Progenitor cell of endocrine pancreas (in vitro differentiated cells): ENCODE results near the gene MED12L. TPM values are rescaled to one million over a fixed set of nuclear protein-coding genes. Genes with fewer than 3 reads are reported as not detected.

Source experiments
- DNase-seq: peaks from one replicate; pipeline ENCODE4 v3.0.0; 2021; ENCODE audit warnings: low spot score; ENCODE audit not compliant: unreplicated experiment
- H3K27ac Mint-ChIP-seq: 2 replicates; pipeline ENCODE4 v1.8.0; 2021; ENCODE audit warnings: mild to moderate bottlenecking, moderate library complexity, mixed read lengths
- H3K27me3 Mint-ChIP-seq: 2 replicates; pipeline ENCODE4 v1.8.0; 2021; ENCODE audit warnings: mixed read lengths
- H3K36me3 Mint-ChIP-seq: 2 replicates; pipeline ENCODE4 v1.8.0; 2022; ENCODE audit warnings: mixed read lengths; ENCODE audit not compliant: insufficient read depth
- H3K4me1 Mint-ChIP-seq: 2 replicates; pipeline ENCODE4 v1.8.0; 2021; ENCODE audit warnings: low read depth, mixed read lengths
- H3K4me3 Mint-ChIP-seq: 2 replicates; pipeline ENCODE4 v1.8.0; 2021; ENCODE audit warnings: low read depth, mild to moderate bottlenecking, moderate library complexity, mixed read lengths
- H3K9me3 Mint-ChIP-seq: 2 replicates; pipeline ENCODE4 v1.8.0; 2021; ENCODE audit warnings: low read depth, mixed read lengths
- total RNA-seq: library from RNA; stranded (reverse); gene quantifications from 2 replicates; pipeline ENCODE4 v1.2.1, GENCODE V29; 2021
- TF ChIP-seq, protein P1 (sequence below): fragments of 200-600 bp; sonication (generic); IDR thresholded peaks from one replicate; pipeline ENCODE4 v1.5.0; 2021; ENCODE audit warnings: antibody characterized with exemption, mild to moderate bottlenecking; ENCODE audit not compliant: unreplicated experiment

MED12L gene
- total RNA-seq, 1 donor from 2014 or later: 8.9 TPM

DNA sequence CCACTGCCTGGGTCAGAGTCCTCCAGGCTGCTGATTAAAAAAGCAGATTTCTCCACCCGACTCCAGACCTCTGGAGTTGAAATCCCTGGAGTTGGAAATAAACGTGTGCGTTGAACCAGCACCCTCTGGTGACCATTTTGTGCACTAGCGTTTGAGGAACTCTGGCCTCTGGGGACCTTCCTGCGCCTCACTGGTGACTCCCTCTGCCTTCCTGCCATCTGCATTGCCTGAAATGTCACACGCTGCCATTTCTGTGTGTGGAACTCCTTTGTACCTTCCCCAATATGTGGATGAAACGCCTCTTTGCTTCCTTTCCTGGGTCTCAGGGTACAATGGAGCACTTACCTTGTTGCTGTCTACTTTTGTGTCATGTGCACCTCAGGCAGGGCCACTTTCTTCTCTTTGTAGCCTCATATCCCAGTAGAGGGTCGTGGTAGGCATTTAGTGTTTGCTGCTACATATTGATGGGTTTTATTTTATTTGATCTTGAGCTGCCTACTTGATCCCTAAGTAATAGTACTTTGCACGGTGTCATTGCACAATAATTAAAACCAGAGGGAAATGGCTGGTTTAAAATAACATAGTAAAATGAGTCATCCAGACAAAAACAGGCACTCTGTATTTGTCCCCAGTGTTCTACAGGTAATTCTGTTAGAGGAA is 60.7 kb downstream of the MED12L start:
- TF ChIP-seq, protein P1, sequence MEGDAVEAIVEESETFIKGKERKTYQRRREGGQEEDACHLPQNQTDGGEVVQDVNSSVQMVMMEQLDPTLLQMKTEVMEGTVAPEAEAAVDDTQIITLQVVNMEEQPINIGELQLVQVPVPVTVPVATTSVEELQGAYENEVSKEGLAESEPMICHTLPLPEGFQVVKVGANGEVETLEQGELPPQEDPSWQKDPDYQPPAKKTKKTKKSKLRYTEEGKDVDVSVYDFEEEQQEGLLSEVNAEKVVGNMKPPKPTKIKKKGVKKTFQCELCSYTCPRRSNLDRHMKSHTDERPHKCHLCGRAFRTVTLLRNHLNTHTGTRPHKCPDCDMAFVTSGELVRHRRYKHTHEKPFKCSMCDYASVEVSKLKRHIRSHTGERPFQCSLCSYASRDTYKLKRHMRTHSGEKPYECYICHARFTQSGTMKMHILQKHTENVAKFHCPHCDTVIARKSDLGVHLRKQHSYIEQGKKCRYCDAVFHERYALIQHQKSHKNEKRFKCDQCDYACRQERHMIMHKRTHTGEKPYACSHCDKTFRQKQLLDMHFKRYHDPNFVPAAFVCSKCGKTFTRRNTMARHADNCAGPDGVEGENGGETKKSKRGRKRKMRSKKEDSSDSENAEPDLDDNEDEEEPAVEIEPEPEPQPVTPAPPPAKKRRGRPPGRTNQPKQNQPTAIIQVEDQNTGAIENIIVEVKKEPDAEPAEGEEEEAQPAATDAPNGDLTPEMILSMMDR: peak; percentile 92
- no peaks in the 10 kb centered on the region for H3K27me3 Mint-ChIP-seq

DNA sequence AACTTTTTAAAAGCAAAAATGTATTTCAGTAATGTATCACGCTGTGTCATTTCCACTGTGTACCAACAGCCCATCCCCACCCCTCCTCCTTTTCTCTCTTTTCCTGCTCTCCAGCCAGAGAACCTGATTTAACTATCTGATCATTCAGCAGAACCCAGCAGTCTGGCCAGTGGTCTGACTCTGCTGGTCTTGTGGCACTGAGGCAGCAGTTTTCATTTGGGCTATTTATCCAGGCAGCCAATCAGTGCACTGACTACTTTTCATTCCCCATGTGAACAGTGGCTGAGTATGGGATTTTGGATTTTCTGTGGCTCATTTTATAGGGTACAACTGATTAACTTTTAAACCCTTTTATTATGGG is 61.2 kb downstream of the MED12L start:
- Mint-ChIP-seq H3K27me3 (no peaks in the 10 kb centered on the region), H3K4me3 (no peak overlapping the region), H3K4me1 (peaks cover 2% of the 10 kb centered on the region), H3K36me3 (peaks cover under 1% of the 10 kb centered on the region), H3K9me3 (no peaks in the 10 kb centered on the region), H3K27ac (no peak overlapping the region)
- no peak for DNase-seq
- TF ChIP-seq, protein P1: no peak

More for the DNA sequence above, 60.7 kb downstream of the MED12L start:
- H3K9me3 Mint-ChIP-seq: no peaks in the 10 kb centered on the region
- H3K36me3 Mint-ChIP-seq: no peaks in the 10 kb centered on the region
- H3K27ac Mint-ChIP-seq: no peak overlapping the region
- peaks cover 2% of the 10 kb centered on the region for H3K4me1 Mint-ChIP-seq
- peak; percentile 53 for DNase-seq
- no peak overlapping the region for H3K4me3 Mint-ChIP-seq

DNA sequence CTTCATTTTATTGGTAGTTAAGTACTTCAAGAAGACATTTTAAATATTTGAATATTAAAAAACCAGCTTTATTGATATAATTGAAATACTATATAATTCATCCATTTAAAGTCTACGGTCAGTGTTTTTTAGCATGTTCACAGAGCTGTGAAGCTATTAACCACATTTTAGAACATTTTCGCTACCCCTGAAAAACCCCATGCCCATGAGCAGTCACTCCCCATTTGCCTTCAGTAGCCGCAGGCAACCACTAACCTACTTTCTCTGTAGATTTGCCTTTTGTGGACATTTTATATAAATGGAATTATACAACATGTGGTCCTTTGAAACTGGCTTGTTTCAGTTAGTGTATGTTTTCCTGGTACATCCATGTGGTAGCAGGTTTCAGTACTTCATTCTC is 61.8 kb downstream of the MED12L start:
- TF ChIP-seq, protein P1: no peak
- Mint-ChIP-seq H3K4me1 (peaks cover 2% of the 10 kb centered on the region), H3K4me3 (no peak overlapping the region), H3K36me3 (peaks cover 1% of the 10 kb centered on the region), H3K27ac (no peak overlapping the region), H3K27me3 (no peaks in the 10 kb centered on the region), H3K9me3 (no peaks in the 10 kb centered on the region)
- DNase-seq: no peak

DNA sequence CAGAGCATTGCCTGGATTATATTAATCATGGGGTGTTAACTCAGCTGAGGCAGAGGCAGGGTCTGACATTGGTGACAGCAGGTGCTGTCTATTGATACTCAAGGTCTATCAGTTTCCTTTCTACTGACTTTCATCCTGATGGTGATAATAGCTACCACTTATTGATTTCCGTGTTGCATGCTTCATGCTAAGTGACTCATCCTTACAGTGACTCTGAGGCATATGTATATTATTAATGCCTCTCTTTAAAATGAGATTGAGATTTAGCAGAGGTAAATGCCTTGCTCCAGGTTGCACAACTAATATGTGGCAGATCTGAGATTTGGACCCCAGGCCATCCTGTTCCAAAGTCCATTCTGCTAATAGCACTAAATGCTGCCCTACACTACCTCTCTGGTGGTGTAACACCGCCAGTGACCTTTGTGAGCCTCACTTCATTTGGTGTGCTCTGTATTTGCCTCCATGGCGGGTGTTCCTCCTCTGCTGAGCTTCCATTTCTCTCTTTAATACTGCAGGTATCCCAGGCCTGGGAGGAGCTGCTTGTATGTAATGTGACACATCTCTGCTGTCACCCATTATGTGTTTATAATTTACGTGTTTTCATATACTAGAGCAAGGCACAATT is 67.1 kb downstream of the MED12L start:
- Mint-ChIP-seq H3K36me3 (peaks cover 1% of the 10 kb centered on the region), H3K9me3 (no peaks in the 10 kb centered on the region), H3K27ac (no peak overlapping the region), H3K4me1 (peaks cover 9% of the 10 kb centered on the region), H3K27me3 (no peaks in the 10 kb centered on the region), H3K4me3 (no peak overlapping the region)
- no peak for DNase-seq
- TF ChIP-seq, protein P1: no peak

DNA sequence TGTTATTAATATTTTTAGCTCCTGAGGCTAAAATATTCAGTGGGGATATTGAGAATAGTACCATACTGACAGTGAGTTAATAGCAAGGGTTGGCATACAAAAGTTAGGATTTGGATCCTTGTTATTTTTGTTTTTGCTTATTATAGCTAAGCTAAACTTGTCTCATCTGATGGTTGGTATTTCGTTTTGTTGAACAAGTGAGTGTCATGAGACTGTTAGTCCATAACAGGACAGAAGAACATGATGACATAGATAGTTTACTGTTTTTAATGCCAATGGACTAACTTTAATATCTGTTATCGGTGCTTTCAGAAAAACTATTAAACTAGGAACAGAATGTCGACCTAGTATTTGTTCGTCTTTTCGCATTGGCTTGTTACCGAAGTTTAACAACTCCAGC is 69.1 kb downstream of the MED12L start:
- DNase-seq: no peak
- Mint-ChIP-seq H3K4me1 (peaks cover 9% of the 10 kb centered on the region), H3K9me3 (no peaks in the 10 kb centered on the region), H3K4me3 (no peak overlapping the region), H3K27me3 (no peaks in the 10 kb centered on the region), H3K36me3 (peaks cover 3% of the 10 kb centered on the region), H3K27ac (no peak overlapping the region)
- TF ChIP-seq, protein P1: no peak
